Activated CD4-positive, CD25-positive, alpha-beta regulatory T cell (primary cell): ENCODE data around the gene GTF2F1.
"Not testable (repeated sequence)": the region's sequence is repeated elsewhere in the genome, so short reads cannot be mapped to it uniquely, and the experiment has no call there.

ENCODE experiments used
- DNase-seq, 4 experiments: peaks; one replicate each; lab custom pipeline; 2025; lab: John Stamatoyannopoulos, UW

The GTF2F1 gene

DNA sequence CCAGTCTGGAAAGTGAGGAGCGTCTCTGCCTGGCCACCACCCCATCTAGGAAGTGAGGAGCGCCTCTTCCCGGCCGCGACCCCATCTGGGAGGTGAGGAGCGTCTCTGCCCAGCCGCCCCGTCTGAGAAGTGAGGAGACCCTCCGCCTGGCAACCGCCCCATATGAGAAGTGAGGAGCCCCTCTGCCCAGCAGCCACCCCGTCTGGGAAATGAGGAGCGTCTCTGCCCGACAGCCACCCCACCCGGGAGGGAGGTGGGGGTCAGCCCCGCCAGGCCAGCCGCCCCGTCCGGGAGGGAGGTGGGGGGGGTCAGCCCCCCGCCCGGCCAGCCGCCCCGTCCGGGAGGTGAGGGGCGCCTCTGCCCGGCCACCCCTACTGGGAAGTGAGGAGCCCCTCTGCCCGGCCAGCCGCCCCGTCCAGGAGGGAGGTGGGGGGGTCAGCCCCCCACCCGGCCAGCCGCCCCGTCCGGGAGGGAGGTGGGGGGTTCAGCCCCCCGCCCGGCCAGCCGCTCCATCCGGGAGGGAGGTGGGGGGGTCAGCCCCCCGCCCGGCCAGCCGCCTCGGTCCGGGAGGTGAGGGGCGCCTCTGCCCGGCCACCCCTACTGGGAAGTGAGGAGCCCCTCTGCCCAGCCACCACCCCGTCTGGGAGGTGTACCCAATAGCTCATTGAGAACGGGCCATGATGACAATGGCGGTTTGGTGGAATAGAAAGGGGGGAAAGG is 37.5 kb downstream of the GTF2F1 start:
- not testable (repeated sequence) for DNase-seq

DNA sequence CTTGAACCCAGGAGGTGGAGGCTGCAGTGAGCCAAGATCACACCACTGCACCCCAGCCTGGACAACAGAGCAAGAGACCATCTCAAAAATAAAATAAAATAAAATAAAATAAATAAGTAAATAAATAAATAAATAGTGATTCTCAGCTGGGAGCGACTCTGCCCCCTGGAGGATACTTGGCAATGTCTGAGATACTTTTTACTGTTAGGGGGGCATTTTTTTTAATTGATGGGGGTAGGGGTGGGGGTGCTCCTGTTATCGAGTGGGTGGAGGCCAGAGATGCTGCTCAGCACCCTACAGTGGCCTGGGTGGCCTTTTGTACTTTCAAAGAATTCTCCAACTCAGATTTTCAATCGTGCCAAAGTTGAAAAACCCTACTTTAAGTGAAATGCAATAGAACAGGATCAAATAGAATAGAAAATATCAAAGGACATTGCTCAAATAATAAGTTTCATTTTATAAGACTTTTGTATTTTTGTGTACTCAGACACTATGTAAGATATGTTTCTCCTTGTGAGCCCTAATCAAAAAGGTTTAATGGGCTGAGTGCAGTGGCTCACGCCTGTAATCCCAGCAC is 38.8 kb downstream of the GTF2F1 start:
- no peak for DNase-seq

DNA sequence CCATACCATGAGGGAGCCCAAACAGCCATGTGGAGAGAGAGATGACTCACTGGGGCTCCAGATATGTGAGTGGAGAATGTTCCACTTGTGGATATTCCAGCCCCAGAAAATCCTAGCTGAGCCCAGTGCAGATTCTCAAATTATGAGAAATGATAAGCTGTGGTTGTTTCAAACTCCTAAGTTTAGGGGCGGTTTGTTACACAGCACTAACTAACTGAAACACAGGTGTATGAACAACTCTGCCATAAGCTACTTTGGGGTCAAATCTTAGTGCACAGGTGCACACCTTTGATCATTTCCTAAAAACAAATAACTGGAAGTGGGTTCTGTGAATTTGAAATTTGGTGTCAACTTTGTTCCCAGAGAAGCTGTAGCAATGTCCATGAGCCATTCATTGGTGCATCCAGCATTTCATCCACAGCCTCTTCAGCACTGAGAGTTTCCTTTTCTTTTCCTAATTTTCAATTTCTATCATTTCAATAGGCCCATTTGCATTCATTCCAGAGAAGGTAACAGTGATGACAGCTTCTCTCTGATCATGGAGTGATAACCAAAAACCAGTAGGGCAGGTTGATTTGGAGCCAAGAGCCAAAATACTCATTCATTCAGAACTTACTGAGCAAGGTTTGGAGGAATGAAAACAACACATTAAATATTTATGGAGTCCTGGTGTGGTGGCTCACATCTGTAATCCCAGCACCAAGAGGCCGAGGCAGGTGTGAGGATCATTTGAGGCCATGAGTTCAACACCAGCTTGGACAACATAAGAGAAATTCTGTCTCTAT is 40.4 kb downstream of the GTF2F1 start:
- no peak for DNase-seq

- no peak for DNase-seq
These were observed 42.3 kb downstream of the GTF2F1 start for GRCh38 chr19:6350688-6351087.

DNA sequence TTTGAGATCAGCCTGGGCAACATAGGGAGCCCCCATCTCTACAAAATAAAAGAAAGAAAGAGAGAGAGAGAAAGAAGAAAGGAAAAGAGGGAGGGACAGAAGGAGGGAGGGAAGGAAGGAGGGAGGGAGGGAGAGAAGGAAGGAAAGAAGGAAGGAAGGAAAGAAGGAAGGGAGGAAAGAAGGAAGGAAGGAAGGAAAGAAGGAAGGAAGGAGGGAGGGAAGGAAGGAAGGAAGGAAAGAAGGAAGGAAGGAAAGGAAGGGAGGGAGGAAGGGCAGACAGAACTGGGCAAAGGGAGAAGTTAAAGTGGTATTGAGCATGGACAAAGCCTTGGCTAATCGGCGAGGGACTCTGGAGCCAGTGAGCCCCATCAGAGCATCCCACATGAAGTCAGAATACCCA is 43.7 kb downstream of the GTF2F1 start:
- DNase-seq, result not testable (repeated sequence)

DNA sequence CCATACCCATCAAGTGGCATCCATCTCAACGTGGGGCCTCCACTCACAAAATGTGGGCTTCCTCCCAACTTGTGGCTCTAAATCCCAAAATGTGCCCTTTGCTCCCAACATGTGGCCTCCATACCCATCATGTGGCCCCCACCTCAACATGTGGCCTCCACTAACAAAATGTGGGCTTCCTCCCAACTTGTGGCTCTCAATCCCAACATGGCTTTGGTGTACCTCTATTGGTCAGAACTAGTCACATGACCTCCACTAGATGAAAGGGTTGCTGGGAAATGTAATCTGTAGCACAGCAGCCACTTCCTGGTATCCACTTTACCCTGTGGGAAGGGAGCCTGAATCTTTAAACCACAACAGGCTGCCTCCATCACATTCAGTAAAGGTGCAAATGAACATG is 49.5 kb downstream of the GTF2F1 start:
- DNase-seq, result no peak

- no peak for DNase-seq
These were observed 52.3 kb downstream of the GTF2F1 start for GRCh38 chr19:6340493-6341201.

DNA sequence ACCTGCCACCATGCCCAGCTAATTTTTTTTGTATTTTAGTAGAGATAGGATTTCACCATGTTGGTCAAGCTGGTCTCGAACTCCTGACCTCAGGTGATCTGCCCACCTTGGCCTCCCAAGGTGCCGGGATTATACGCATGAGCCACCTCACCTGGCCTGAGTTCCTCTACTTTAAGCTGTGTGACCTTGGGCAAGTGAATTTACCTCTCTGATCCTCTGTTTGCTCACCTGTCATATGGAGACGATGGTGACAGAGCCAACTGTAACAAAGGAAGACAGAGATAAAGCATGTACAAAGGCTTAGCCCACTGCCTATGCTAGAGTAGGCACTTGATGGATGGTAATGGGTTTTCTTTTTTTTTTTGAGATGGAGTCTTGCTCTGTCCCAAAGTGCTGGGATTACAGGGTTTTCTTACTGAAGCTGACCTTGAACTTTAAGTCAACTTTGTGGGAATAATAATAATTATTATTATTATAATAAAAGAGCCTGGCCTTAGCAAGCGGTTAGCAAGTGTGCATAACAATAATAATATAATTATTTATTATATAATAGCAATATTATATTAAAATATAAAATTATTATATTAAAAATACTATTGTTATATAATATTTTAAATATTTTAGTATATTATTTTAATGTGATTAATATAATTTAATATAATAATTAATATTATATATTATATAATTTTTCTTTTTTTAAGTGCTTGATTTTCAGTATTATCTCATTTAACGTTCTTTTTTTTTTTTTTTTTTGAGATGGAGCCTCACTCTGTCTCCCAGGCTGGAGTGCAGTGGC is 58.3 kb downstream of the GTF2F1 start:
- no peak for DNase-seq

DNA sequence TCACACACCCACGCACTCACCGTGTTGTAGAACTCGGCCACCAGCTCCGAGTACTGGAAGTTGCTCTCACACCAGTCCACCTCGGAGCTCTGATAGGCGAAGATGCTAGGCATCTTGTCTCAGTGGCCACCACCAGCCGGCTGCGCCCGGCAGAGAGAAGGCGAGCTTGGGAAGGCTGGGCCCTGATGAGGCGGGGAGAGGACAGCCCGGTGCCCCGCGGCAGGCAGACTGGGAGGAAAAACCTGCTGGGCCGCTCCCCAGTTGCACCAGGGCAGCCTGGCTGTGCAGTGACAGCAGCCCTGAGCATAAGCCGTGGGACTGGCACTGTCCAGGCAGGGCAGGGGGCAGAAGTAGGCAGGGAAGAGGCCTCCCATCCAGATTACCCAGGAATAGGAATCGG is 59.5 kb downstream of the GTF2F1 start, which contains the start of gene ACER1:
ACER1 (minus strand) TSS at position 174 of the 400 bp plus-strand sequence; CDS start at position 113, 61 bp downstream.
- no peak for DNase-seq
